Parathyroid adenoma (tissue), 2 donors: ENCODE measurements around the gene AMZ2.
A peak's percentile ranks its signal among the peaks of the same experiment; 100 is the strongest.

Experiments used
- H2AFZ ChIP-seq: fragments of 300-600 bp; sonication (generic); one replicate; pipeline ENCODE4 v1.7.0; 2017; ENCODE audit warnings: antibody characterized with exemption, mild to moderate bottlenecking
- H3K27ac ChIP-seq: fragments of 300-600 bp; sonication (generic); one replicate; pipeline ENCODE4 v1.7.0; 2017
- H3K27me3 ChIP-seq: fragments of 300-600 bp; sonication (generic); one replicate; pipeline ENCODE4 v1.7.0; 2017; ENCODE audit warnings: low read length; ENCODE audit not compliant: control insufficient read depth, insufficient read depth
- H3K36me3 ChIP-seq: fragments of 300-600 bp; sonication (generic); one replicate; pipeline ENCODE4 v1.7.0; 2017; ENCODE audit warnings: low read length; ENCODE audit not compliant: control insufficient read depth, insufficient read depth
- H3K4me1 ChIP-seq: fragments of 300-600 bp; sonication (generic); one replicate; pipeline ENCODE4 v1.7.0; 2017; ENCODE audit warnings: control low read depth
- H3K4me2 ChIP-seq: fragments of 300-600 bp; sonication (generic); one replicate; pipeline ENCODE4 v1.7.0; 2017; ENCODE audit warnings: low read length
- H3K4me3 ChIP-seq: fragments of 300-600 bp; sonication (generic); one replicate; pipeline ENCODE4 v1.7.0; 2017; ENCODE audit warnings: low read depth, low read length
- H3K79me2 ChIP-seq: fragments of 300-600 bp; sonication (generic); one replicate; pipeline ENCODE4 v1.7.0; 2017; ENCODE audit warnings: control low read depth
- H3K9ac ChIP-seq: fragments of 300-600 bp; sonication (generic); one replicate; pipeline ENCODE4 v1.7.0; 2017; ENCODE audit warnings: mild to moderate bottlenecking
- H3K9me3 ChIP-seq: fragments of 300-600 bp; sonication (generic); one replicate; pipeline ENCODE4 v1.7.0; 2017; ENCODE audit warnings: low read length; ENCODE audit not compliant: control insufficient read depth
- TF ChIP-seq, protein P1 (sequence below): fragments of 300-600 bp; sonication (generic); IDR thresholded peaks from one replicate; pipeline ENCODE4 v1.7.0; 2017; ENCODE audit warnings: antibody characterized with exemption, mild to moderate bottlenecking
- donor health status: primary hyperparathyroidism.

AMZ2 gene

DNA sequence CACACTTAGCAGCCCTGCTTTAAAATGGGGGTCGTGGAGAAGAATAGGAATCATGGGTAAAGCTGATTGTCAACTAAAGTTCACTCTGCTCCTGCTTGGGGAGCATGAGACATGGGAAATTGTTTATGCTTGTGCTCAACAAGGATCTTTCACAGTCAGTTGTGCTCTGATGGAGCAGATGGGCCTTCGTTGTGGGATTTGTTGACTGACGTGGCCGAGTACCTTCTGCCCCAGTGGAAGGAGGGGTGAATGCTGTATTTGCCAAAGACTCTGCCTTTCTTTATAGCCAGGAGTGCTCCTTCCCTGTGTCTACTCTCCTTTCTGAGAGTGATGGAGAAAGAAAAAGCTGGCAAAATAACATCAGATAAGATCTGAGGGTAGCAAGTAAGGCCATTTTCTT is 54.8 kb downstream of the AMZ2 start:
- H3K9ac ChIP-seq: no peak overlapping the region
- H3K27me3 ChIP-seq: no peaks in the 10 kb centered on the region
- H3K4me2 ChIP-seq: no peak overlapping the region
- peak overlapping the region; percentile 1 for H2AFZ ChIP-seq
- TF ChIP-seq, protein P1, sequence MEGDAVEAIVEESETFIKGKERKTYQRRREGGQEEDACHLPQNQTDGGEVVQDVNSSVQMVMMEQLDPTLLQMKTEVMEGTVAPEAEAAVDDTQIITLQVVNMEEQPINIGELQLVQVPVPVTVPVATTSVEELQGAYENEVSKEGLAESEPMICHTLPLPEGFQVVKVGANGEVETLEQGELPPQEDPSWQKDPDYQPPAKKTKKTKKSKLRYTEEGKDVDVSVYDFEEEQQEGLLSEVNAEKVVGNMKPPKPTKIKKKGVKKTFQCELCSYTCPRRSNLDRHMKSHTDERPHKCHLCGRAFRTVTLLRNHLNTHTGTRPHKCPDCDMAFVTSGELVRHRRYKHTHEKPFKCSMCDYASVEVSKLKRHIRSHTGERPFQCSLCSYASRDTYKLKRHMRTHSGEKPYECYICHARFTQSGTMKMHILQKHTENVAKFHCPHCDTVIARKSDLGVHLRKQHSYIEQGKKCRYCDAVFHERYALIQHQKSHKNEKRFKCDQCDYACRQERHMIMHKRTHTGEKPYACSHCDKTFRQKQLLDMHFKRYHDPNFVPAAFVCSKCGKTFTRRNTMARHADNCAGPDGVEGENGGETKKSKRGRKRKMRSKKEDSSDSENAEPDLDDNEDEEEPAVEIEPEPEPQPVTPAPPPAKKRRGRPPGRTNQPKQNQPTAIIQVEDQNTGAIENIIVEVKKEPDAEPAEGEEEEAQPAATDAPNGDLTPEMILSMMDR: no peak
- H3K79me2 ChIP-seq: no peaks in the 10 kb centered on the region
- no peaks in the 10 kb centered on the region for H3K4me1 ChIP-seq
- no peak overlapping the region for H3K4me3 ChIP-seq
- no peaks in the 10 kb centered on the region for H3K9me3 ChIP-seq
- no peak overlapping the region for H3K27ac ChIP-seq
- no peaks in the 10 kb centered on the region for H3K36me3 ChIP-seq

DNA sequence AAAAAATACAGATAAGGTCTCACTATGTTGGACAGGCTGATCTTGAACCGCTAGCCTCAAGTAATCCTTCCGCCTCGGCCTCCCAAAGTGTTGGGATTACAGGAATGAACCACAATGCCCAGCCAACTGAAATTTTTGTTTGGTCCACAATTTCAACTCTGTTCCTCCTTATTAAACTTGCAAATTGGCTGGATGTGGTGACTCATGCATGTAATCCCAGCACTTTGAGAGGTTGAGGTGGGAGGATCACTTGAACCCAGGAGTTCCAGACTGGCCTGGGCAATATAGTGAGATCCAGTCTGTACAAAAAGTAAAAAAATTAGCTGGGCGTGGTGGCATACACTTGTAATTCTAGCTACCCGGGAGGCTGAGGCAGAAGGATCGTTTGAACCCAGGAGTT is 56.9 kb downstream of the AMZ2 start:
- Histone ChIP-seq H3K36me3 (no peaks in the 10 kb centered on the region), H3K9ac (no peak overlapping the region), H3K4me1 (no peaks in the 10 kb centered on the region), H3K27ac (no peak overlapping the region), H3K4me2 (no peak overlapping the region), H3K27me3 (no peaks in the 10 kb centered on the region), H3K79me2 (no peaks in the 10 kb centered on the region), H3K9me3 (no peaks in the 10 kb centered on the region), H3K4me3 (no peak overlapping the region), H2AFZ (no peak overlapping the region)
- TF ChIP-seq, protein P1: no peak

DNA sequence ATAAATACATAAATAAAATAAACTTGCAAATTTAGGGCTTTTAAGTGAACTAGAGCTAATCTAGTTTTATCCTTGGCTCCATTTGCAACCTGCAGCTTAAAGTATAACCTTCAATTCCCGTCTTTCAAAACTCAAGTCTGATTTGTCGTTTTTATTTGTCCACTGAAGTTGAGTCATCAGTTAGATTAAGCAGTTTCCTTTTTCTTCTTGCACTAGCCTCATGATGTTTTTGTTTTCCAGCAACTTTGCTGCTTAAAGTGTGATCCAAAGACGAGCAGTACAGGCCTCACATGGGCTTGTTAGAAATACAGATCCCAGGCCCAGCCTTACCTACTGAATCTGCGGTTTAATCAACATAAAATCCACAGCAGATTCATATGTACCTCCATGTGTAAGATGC is 57.3 kb downstream of the AMZ2 start:
- no peaks in the 10 kb centered on the region for H3K79me2 ChIP-seq
- no peak overlapping the region for H3K27ac ChIP-seq
- H3K27me3 ChIP-seq: no peaks in the 10 kb centered on the region
- TF ChIP-seq, protein P1: no peak
- no peaks in the 10 kb centered on the region for H3K4me1 ChIP-seq
- no peaks in the 10 kb centered on the region for H3K9me3 ChIP-seq
- no peak overlapping the region for H3K9ac ChIP-seq
- H3K4me2 ChIP-seq: no peak overlapping the region
- no peak overlapping the region for H2AFZ ChIP-seq
- no peaks in the 10 kb centered on the region for H3K36me3 ChIP-seq
- no peak overlapping the region for H3K4me3 ChIP-seq
